Prostate gland (tissue), 2 donors: ENCODE data around the gene ECSCR. TPM values are rescaled to one million over a fixed set of nuclear protein-coding genes. Genes with fewer than 3 reads are reported as not detected.

Source experiments
- DNase-seq: peaks from one replicate; pipeline ENCODE4 v3.0.0-alpha.2; 2019; ENCODE audit warnings: low spot score
- H3K27ac ChIP-seq, 2 donors: fragments of 200-600 bp; sonication (generic); 2 replicates each; pipeline ENCODE4 v1.5.1; 2017 to 2019
- H3K27me3 ChIP-seq: fragments of 200-600 bp; sonication (generic); replicated peaks from 2 replicates; pipeline ENCODE4 v1.5.1; 2019; ENCODE audit not compliant: insufficient read depth
- H3K36me3 ChIP-seq, 2 donors: fragments of 200-600 bp; sonication (generic); 1 replicate in 1 of 2; 2 replicates in 1 of 2; pipeline versions ENCODE4 v1.5.1 to v1.8.1; 2017 to 2019
- H3K4me1 ChIP-seq: fragments of 200-600 bp; sonication (generic); replicated peaks from 2 replicates; pipeline ENCODE4 v1.5.1; 2019
- H3K4me3 ChIP-seq, 2 donors: fragments of 200-600 bp; sonication (generic); 2 replicates each; pipeline ENCODE4 v1.5.1; 2017 to 2019
- H3K9me3 ChIP-seq: fragments of 200-600 bp; sonication (generic); 2 replicates; pipeline ENCODE4 v1.5.1; 2017
- CTCF ChIP-seq, 4 experiments: fragments of 200-600 bp in 2 of 4; fragments of 450-650 bp in 2 of 4; sonication (generic) in 2 of 4; IDR thresholded peaks; 1 replicate in 3 of 4; 2 replicates in 1 of 4; pipeline ENCODE4 v1.5.1; 2016 to 2019; ENCODE audit warnings: antibody characterized with exemption in 4 of 4, mild to moderate bottlenecking in 2 of 4, moderate library complexity in 2 of 4
- POLR2A ChIP-seq: fragments of 450-650 bp; IDR thresholded peaks from one replicate; pipeline ENCODE4 v1.6.1; 2016; ENCODE audit warnings: antibody characterized with exemption, mild to moderate bottlenecking
- POLR2AphosphoS5 ChIP-seq: sonication (generic); formaldehyde crosslinking; IDR thresholded peaks from one replicate; pipeline ENCODE4 v1.6.1; 2017; ENCODE audit warnings: antibody characterized with exemption
- WGBS: methylation state at CpG from one replicate; pipeline ENCODE4 v1.1.5; 2018; 5-methylcytosine and 5-hydroxymethylcytosine counted together
- intact Hi-C: fragments of 100-400 bp; cut with DNase I; formaldehyde crosslinking; loops from one replicate; pipeline ENCODE4 v1.14.2; 2022
- total RNA-seq, 2 donors: library from RNA; depleted of rRNA; stranded (reverse); fragments of >200 nt; gene quantifications; one replicate each; pipeline ENCODE4 v1.1.0, GENCODE V29; 2016

The ECSCR gene
- total RNA-seq, 2 donors from 2014 or later = 5.3 to 6.7 TPM

DNA sequence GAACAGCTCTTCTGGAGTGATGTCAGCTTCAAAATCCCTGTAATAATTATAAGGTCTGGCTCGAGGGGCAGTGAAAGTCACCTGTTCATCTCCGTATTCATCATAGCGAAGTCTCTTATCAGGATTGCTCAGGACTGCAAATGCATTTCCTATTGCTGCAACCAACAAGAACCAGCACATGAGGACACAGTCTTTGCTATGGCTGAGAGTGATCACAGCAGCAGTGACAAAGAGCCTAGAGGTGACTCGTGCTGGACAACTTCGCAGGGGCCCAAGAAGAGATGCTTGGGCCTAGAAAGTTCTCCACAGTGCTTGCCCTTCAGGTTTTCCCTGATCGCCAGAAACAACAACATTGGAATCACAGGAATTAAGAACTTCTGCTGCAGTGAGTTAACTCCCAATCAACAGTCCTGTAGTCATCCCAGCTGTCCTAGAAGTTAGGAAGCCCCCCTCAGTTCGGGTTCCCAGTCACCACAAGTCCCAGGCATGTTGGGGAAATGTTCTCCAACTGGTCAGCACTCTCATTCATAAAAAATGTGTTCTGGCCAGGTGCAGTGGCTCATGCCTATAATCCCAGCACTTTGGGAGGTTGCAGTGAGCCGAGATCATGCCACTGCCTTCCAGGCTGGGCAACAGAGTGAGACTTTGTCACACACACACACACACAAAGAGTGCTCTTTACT, 36.2 kb downstream of the ECSCR start:
- no peak for DNase-seq
- Histone ChIP-seq H3K9me3 (no peaks in the 10 kb centered on the region), H3K4me1 (no peaks in the 10 kb centered on the region), H3K27me3 (no peaks in the 10 kb centered on the region), H3K36me3 (no peaks in the 10 kb centered on the region), H3K27ac (no peak overlapping the region), H3K4me3 (no peak overlapping the region)
- intact Hi-C loops = no loop called here
- no peak for TF ChIP-seq CTCF (IDR thresholded peaks at IDR 0.05)
- TF ChIP-seq POLR2AphosphoS5 = no peak
- no peak for TF ChIP-seq POLR2A
- 79% methylated on average over 8 of the region's 8 CpGs for WGBS

DNA sequence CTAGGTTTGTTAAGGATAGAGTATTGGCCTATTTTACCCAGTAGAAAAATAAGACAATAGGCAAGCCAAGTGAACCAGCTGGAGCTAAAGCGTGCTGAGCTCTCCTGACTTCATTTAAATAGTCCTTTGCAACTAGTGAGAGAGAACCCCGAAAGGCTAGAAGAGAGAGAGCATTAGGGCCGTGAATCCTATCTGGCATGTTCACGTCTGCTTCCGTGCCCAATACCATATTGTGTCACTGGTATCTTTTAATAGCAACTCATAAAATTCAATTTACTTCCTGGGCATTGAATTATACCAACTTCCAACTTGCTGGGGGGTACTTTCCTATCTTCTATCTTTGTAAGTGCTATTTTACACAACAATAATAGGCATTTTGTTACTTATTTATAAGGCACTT, 37.0 kb downstream of the ECSCR start:
- H3K36me3 ChIP-seq = no peaks in the 10 kb centered on the region
- 38% methylated on average over 5 of the region's 5 CpGs for WGBS
- intact Hi-C loops = no loop called here
- H3K27me3 ChIP-seq = no peaks in the 10 kb centered on the region
- H3K27ac ChIP-seq = no peak overlapping the region
- H3K4me1 ChIP-seq = no peaks in the 10 kb centered on the region
- H3K9me3 ChIP-seq = no peaks in the 10 kb centered on the region
- DNase-seq = no peak
- H3K4me3 ChIP-seq = no peak overlapping the region
- TF ChIP-seq POLR2AphosphoS5 = no peak
- TF ChIP-seq CTCF (IDR thresholded peaks at IDR 0.05) = no peak
- no peak for TF ChIP-seq POLR2A

DNA sequence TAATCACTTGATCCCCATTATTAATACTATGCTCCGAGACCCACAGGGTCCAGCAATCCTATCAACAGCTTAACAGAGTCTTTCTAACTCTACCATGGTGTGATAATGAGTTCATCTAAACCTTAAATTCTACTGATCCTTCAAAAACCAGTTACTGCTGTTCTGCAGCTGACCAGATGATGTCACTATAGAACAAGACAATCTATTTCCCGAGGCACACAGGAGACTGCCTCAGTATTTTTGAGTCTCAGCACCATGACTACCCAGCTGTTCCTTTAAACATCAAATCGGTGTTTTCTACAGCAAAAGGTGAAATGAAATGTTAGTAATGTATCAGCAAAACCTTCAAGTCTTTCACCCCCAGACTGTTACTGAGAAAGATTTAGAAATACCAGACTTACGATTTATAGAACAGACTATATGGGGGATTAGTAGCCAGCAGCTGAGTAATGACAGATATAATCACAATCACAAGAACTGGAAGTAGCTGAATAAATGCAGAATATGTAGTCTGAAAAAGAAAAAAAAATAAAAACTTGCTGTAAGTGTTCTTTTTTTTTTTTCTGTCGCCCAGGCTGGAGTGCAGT, 40.1 kb downstream of the ECSCR start:
- Histone ChIP-seq H3K36me3 (no peaks in the 10 kb centered on the region), H3K9me3 (no peaks in the 10 kb centered on the region), H3K27ac (no peak overlapping the region), H3K27me3 (no peaks in the 10 kb centered on the region), H3K4me3 (no peak overlapping the region), H3K4me1 (no peaks in the 10 kb centered on the region)
- intact Hi-C loops = loop anchor here (2.0 to 5.0 kb wide), 2 partner anchors 90 to 342 kb away; no protein-coding TSS in a partner anchor
- TF ChIP-seq POLR2AphosphoS5 (peak; percentile 45), POLR2A (no peak), CTCF (IDR thresholded peaks at IDR 0.05) (peak; percentile 32 to 85 (median 62))
- WGBS = 39% methylated on average over 5 of the region's 5 CpGs
- DNase-seq = peak; percentile 33

DNA sequence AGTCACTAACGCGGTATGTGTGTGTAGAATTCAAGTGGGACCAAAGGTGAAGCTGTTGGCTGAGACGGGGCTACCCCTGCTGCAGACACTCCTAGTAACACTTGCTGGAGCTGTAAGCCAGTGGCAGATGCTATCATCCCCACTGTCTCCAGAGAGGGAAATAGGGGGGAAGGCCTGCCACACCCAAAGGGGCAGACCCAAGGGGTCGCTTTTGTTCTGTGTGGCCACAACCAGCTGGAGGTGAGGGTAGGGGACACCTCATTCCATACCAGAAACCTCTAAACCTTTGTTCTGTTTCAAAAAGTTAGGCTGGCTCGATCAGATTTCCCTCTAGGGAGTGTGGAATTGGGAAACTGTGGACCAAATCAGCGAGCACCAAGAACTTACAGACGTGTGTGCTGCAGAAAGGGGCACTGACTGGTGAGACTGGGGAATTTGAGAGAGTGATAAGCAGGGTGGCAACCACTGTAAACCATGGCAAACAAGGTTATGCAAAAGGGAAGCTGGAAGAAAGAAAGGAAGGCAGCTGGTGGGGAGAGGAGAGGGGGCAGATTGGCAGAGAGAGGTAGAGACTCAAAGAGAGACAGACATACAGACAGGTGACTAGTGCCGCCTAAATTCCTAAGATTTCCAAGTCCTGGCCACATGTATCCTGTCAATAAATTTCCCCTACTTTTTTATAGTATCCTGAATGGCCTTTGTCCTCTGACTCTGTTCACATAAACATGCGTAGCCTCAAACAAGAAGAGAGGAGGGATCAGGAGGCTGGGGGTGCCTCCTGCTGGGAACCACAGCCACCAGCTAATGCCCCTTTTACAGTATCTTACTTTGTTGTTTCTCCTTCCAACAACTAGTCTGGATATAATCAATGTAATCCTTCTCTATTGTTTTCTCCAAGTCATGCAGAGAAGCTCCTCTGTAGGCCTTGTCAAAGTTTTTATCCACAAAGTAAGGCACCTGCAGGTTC, 43.0 kb downstream of the ECSCR start:
- Histone ChIP-seq H3K27ac (no peak overlapping the region), H3K9me3 (no peaks in the 10 kb centered on the region), H3K4me3 (no peak overlapping the region), H3K27me3 (no peaks in the 10 kb centered on the region), H3K36me3 (no peaks in the 10 kb centered on the region), H3K4me1 (no peaks in the 10 kb centered on the region)
- intact Hi-C loops = loop anchor here (5.0 kb wide), 1 partner anchor 93 kb away; no protein-coding TSS in a partner anchor
- TF ChIP-seq POLR2A = no peak
- TF ChIP-seq POLR2AphosphoS5 = no peak
- TF ChIP-seq CTCF (IDR thresholded peaks at IDR 0.05) = no peak
- WGBS = 79% methylated on average over 9 of the region's 9 CpGs
- no peak for DNase-seq
